Measurements from ENCODE around the gene DNASE2B.

DNA sequence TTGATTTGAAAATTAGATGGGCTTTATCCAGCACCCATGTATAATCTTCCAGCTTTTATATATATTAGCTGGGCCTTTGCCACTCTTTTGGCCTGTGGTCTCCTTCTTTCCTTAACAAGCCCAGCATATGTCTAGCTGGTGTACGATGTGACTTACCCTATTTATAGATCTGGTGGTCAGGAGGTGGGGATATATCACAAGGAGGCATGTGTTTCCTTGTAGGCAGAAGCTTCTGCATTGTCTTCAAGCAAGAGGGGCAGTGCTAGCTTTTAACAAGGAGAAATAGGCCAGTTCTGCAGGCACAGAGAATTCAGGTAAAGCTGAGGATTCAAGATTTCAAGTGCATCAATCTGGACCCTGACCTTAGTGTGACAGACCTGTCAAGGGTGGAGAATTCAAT lies 38.0 kb upstream of the DNASE2B start:
- TF ChIP-seq, protein P1, sequence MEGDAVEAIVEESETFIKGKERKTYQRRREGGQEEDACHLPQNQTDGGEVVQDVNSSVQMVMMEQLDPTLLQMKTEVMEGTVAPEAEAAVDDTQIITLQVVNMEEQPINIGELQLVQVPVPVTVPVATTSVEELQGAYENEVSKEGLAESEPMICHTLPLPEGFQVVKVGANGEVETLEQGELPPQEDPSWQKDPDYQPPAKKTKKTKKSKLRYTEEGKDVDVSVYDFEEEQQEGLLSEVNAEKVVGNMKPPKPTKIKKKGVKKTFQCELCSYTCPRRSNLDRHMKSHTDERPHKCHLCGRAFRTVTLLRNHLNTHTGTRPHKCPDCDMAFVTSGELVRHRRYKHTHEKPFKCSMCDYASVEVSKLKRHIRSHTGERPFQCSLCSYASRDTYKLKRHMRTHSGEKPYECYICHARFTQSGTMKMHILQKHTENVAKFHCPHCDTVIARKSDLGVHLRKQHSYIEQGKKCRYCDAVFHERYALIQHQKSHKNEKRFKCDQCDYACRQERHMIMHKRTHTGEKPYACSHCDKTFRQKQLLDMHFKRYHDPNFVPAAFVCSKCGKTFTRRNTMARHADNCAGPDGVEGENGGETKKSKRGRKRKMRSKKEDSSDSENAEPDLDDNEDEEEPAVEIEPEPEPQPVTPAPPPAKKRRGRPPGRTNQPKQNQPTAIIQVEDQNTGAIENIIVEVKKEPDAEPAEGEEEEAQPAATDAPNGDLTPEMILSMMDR (IDR thresholded peaks at IDR 0.05), result no peak
- TF ChIP-seq POLR2AphosphoS5 (IDR thresholded peaks at IDR 0.05), result no peak

Data from stomach (tissue), 4 donors.